ENCODE data around the gene BMP7.
"Not testable (repeated sequence)": the region's sequence is repeated elsewhere in the genome, so short reads cannot be mapped to it uniquely, and the experiment has no call there.

The BMP7 gene

GRCh38 chr20:57267158-57267821 lies 849 bp upstream of the BMP7 start:
- ATAC-seq = no peak
- no peak for TF ChIP-seq ZFP3 (CRISPR knock-in tag; IDR thresholded peaks at IDR 0.05)
- TF ChIP-seq ZNF565 (CRISPR knock-in tag; conservative IDR thresholded peaks at IDR 0.05; ENCODE audit: low read depth) = no peak
- no peak for TF ChIP-seq OSR1 (CRISPR knock-in tag; IDR thresholded peaks at IDR 0.05)
- no peak for TF ChIP-seq BACH2 (CRISPR knock-in tag; IDR thresholded peaks at IDR 0.05; ENCODE audit: borderline replicate concordance)
- TF ChIP-seq POU6F1 (CRISPR knock-in tag; IDR thresholded peaks at IDR 0.05; ENCODE audit: borderline replicate concordance, low read depth) = no peak
- TF ChIP-seq ZFP30 (CRISPR knock-in tag; IDR thresholded peaks at IDR 0.05) = no peak
- no peak for TF ChIP-seq PPARA (CRISPR knock-in tag; IDR thresholded peaks at IDR 0.05; ENCODE audit: borderline replicate concordance)
- TF ChIP-seq ESRRG (CRISPR knock-in tag; IDR thresholded peaks at IDR 0.05) = no peak
- no peak for TF ChIP-seq ARNTL (CRISPR knock-in tag; IDR thresholded peaks at IDR 0.05; ENCODE audit: borderline replicate concordance, low read depth)
- TF ChIP-seq ISL1 (CRISPR knock-in tag; IDR thresholded peaks at IDR 0.05) = no peak
- TF ChIP-seq RARB (CRISPR knock-in tag; IDR thresholded peaks at IDR 0.05) = no peak
- TF ChIP-seq ZC3H10 (CRISPR knock-in tag; IDR thresholded peaks at IDR 0.05) = no peak
- TF ChIP-seq TCF4 (CRISPR knock-in tag; IDR thresholded peaks at IDR 0.05; ENCODE audit: borderline replicate concordance) = no peak
- TF ChIP-seq CSRNP3 (CRISPR knock-in tag; IDR thresholded peaks at IDR 0.05) = no peak
- no peak for TF ChIP-seq TOX (CRISPR knock-in tag; IDR thresholded peaks at IDR 0.05; ENCODE audit: borderline replicate concordance)
- TF ChIP-seq CSDC2 (CRISPR knock-in tag; IDR thresholded peaks at IDR 0.05) = no peak
- no peak for TF ChIP-seq ZNF70 (CRISPR knock-in tag; IDR thresholded peaks at IDR 0.05)

- no peak; the same call in 2 of the 3 replicates for ATAC-seq
- TF ChIP-seq ZFP3 (CRISPR knock-in tag; IDR thresholded peaks at IDR 0.05) (no peak), ISL1 (CRISPR knock-in tag; IDR thresholded peaks at IDR 0.05) (no peak), ZC3H10 (CRISPR knock-in tag; IDR thresholded peaks at IDR 0.05) (no peak), TCF4 (CRISPR knock-in tag; IDR thresholded peaks at IDR 0.05; ENCODE audit: borderline replicate concordance) (no peak), OSR1 (CRISPR knock-in tag; IDR thresholded peaks at IDR 0.05) (no peak), ZNF70 (CRISPR knock-in tag; IDR thresholded peaks at IDR 0.05) (no peak), TSHZ2 (CRISPR knock-in tag; IDR thresholded peaks at IDR 0.05) (no peak)
Measured at GRCh38 chr20:57265997-57266290, 497 bp downstream of the BMP7 start.

GRCh38 chr20:57265336-57265996 lies 975 bp downstream of the BMP7 start:
- TF ChIP-seq ESRRG (CRISPR knock-in tag; IDR thresholded peaks at IDR 0.05) (no peak), SNAI2 (CRISPR knock-in tag; IDR thresholded peaks at IDR 0.05) (no peak), PATZ1 (CRISPR knock-in tag; IDR thresholded peaks at IDR 0.05; ENCODE audit: borderline replicate concordance) (no peak), CSRNP3 (CRISPR knock-in tag; IDR thresholded peaks at IDR 0.05) (no peak), ZFP30 (CRISPR knock-in tag; IDR thresholded peaks at IDR 0.05) (no peak), ZC3H10 (CRISPR knock-in tag; IDR thresholded peaks at IDR 0.05) (no peak), BACH2 (CRISPR knock-in tag; IDR thresholded peaks at IDR 0.05; ENCODE audit: borderline replicate concordance) (no peak), ARNTL (CRISPR knock-in tag; IDR thresholded peaks at IDR 0.05; ENCODE audit: borderline replicate concordance, low read depth) (no peak), RARB (CRISPR knock-in tag; IDR thresholded peaks at IDR 0.05) (no peak), GLIS3 (CRISPR knock-in tag; IDR thresholded peaks at IDR 0.05) (no peak)
- no peak for ATAC-seq

GRCh38 chr20:57264908-57265335 lies 1.5 kb downstream of the BMP7 start:
- ATAC-seq = not testable (repeated sequence)
